Thymus (tissue), 11 donors: ENCODE data around the gene GRIP2. TPM values are rescaled to one million over a fixed set of nuclear protein-coding genes. Genes with fewer than 3 reads are reported as not detected.

Source experiments
- DNase-seq, 9 donors: peaks; one replicate each; pipeline ENCODE4 v3.0.0-alpha.2; 2013; ENCODE audit warnings: low spot score in 9 of 9, low read depth in 6 of 9, missing footprints in 1 of 9
- H3K27ac ChIP-seq, 2 donors: one replicate each; pipeline ENCODE4 v1.5.1; 2013; ENCODE audit warnings: control low read depth in 1 of 2, low read depth in 1 of 2, low read length in 1 of 2, mild to moderate bottlenecking in 1 of 2, moderate library complexity in 1 of 2
- H3K27me3 ChIP-seq, 2 donors: one replicate each; pipeline ENCODE4 v1.5.1; 2013; ENCODE audit warnings: low read length in 1 of 2; ENCODE audit not compliant: control insufficient read depth in 2 of 2, insufficient read depth in 1 of 2
- H3K36me3 ChIP-seq, 2 donors: one replicate each; pipeline ENCODE4 v1.5.1; 2013; ENCODE audit warnings: low read length in 1 of 2, mild to moderate bottlenecking in 1 of 2, moderate library complexity in 1 of 2; ENCODE audit not compliant: control insufficient read depth in 2 of 2, insufficient read depth in 2 of 2
- H3K4me1 ChIP-seq, 2 donors: one replicate each; pipeline ENCODE4 v1.5.1; 2013; ENCODE audit warnings: low read length in 2 of 2; ENCODE audit not compliant: control insufficient read depth in 2 of 2, insufficient read depth in 2 of 2
- H3K4me3 ChIP-seq, 2 donors: one replicate each; pipeline ENCODE4 v1.5.1; 2013; ENCODE audit warnings: low read length in 2 of 2, control low read depth in 1 of 2, mild to moderate bottlenecking in 1 of 2
- H3K9me3 ChIP-seq, 2 donors: one replicate each; pipeline ENCODE4 v1.5.1; 2013; ENCODE audit warnings: low read length in 1 of 2, mild to moderate bottlenecking in 1 of 2; ENCODE audit not compliant: control insufficient read depth in 2 of 2, insufficient read depth in 1 of 2
- WGBS: extraction: QIAGEN DNeasy Blood & Tissue Kit; methylation state at CpG from one replicate; pipeline ENCODE4 v1.1.7; 2013; 5-methylcytosine and 5-hydroxymethylcytosine counted together
- polyA plus RNA-seq: library from polyadenylated mRNA; stranded (reverse); fragments of 200-250 nt; gene quantifications from one replicate; pipeline ENCODE4 v1.2.3, GENCODE V29; 2013
- total RNA-seq: library from RNA; stranded (reverse); fragments of 120-200 nt; gene quantifications from one replicate; pipeline ENCODE4 v1.2.4, GENCODE V29; 2013
- donor health status: healthy.

The GRIP2 gene
- total and polyA plus RNA-seq, 2 donors = 0.14 to 0.37 TPM

DNA sequence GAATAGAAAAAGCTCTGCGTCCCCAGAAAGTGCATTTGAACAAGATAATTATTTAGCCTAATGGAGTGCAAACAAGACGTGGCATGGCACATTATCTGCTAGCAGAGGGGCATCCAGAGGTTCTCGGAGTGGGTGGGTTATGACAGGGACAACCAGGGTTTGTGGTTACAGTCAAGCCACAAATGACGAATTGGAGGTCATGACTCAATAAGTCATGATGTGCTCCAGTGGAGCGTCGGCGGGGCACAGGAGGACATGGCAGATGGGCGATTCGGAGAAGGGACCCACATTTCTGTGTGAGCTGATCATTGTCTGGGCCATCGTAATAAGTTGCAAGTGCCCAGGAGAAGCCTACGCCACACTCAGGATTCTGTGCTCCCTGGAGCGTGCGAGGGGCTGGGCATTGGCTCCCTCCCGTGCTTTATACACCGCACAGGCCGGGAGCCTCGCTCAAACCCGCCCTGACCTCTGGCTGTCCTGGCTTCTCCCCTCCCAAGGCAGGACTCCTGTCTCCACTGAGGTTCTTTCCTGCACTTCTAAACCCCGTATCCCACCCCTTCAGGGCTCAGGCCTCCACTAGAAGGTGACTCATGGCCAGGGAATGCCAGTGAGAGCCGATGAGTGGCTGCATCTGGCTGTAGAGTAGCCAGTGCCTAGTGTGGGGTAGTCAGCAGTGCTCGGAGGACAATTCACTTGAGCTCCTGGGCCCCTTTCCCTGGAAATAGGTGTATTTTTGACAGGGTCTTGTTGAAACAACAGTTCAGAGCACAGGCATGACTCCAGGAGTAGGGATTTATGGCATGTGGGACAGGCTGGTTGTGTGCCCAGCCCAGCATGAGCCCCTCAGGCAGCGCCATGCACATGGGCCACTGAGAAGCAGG lies 67.4 kb downstream of the GRIP2 start:
- no peaks in the 10 kb centered on the region for H3K27me3 ChIP-seq
- no peaks in the 10 kb centered on the region for H3K4me1 ChIP-seq
- peaks cover 30 to 47% of the 10 kb centered on the region in 2 donors for H3K36me3 ChIP-seq
- no peak overlapping the region for H3K27ac ChIP-seq
- H3K9me3 ChIP-seq = no peaks in the 10 kb centered on the region
- H3K4me3 ChIP-seq = no peak overlapping the region
- DNase-seq = no peak
- 96% methylated on average over 22 of the region's 22 CpGs for WGBS

DNA sequence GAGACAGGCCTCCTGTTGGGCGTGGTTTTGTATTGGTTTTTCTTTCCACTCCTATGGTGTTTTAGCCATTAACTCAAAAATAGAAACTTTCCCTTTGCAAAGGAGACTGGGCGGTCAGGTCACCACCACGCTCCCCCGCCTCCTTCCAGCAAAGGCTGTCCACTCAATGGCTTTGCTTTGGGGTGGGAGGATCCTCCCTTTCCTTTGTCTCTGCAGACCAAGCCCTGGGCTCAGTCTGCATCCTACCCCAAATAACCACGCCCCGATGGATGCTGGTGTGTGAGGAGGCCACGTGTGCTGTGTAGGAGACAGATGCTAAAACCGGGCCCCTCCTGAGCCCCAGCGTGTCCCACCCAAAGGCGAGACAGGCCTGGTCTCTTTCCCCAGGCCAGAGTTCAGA lies 68.5 kb downstream of the GRIP2 start:
- Histone ChIP-seq H3K27me3 (no peaks in the 10 kb centered on the region), H3K4me1 (no peaks in the 10 kb centered on the region), H3K4me3 (no peak overlapping the region), H3K36me3 (peaks cover 26 to 37% of the 10 kb centered on the region in 2 donors), H3K27ac (no peak overlapping the region), H3K9me3 (no peaks in the 10 kb centered on the region)
- no peak for DNase-seq
- WGBS = 99% methylated on average over 10 of the region's 10 CpGs

DNA sequence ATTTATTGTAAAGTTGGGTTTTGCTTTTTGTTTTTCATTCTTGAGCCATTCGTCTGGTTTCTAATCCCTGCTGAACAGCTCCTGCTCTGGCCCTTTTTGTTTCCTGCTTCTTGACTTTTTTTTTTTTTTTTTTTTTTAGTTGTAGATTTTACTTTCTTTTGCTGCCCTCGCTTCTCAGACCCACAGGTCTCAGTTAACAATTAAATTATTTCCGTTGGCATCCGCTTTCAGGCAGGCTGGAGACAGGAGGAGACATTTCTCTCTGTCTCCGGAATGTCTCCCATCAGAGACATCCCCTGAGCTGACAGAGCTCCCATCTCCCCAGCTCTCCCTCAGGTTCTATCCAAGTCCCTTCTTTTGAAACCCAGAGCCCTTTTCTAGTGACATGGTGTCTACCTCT lies 69.1 kb downstream of the GRIP2 start:
- no peak overlapping the region for H3K27ac ChIP-seq
- peaks cover 30 to 37% of the 10 kb centered on the region in 2 donors for H3K36me3 ChIP-seq

DNA sequence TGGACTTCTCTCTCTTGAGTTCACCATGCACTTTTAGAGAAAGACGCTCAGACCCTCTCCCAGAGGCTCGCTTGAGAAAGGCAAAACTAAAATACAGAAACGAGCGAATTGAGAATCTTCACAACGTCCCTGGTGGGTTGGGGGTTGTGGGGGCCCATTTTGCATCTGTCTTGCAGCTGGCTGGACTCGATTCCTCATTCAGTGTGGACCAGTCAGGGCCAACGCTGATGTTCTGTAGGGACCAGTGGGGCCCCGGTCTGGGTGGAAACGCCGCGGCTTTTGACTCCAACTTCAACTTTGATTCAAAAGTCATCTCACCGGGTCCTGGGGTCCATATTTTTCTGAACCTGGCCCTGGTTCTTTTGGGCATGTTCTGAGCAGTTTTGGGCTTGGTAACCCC lies 69.7 kb downstream of the GRIP2 start:
- H3K27me3 ChIP-seq = no peaks in the 10 kb centered on the region
- 98% methylated on average over 12 of the region's 12 CpGs for WGBS
- H3K4me1 ChIP-seq = no peaks in the 10 kb centered on the region
- no peak for DNase-seq
- H3K27ac ChIP-seq = no peak overlapping the region
- H3K4me3 ChIP-seq = no peak overlapping the region
- H3K36me3 ChIP-seq = peaks cover 30 to 37% of the 10 kb centered on the region in 2 donors
- no peaks in the 10 kb centered on the region for H3K9me3 ChIP-seq

More for the DNA sequence above, 69.1 kb downstream of the GRIP2 start:
- H3K4me1 ChIP-seq = no peaks in the 10 kb centered on the region
- 95% methylated on average over 5 of the region's 5 CpGs for WGBS
- H3K27me3 ChIP-seq = no peaks in the 10 kb centered on the region
- no peak for DNase-seq
- H3K4me3 ChIP-seq = no peak overlapping the region
- no peaks in the 10 kb centered on the region for H3K9me3 ChIP-seq

DNA sequence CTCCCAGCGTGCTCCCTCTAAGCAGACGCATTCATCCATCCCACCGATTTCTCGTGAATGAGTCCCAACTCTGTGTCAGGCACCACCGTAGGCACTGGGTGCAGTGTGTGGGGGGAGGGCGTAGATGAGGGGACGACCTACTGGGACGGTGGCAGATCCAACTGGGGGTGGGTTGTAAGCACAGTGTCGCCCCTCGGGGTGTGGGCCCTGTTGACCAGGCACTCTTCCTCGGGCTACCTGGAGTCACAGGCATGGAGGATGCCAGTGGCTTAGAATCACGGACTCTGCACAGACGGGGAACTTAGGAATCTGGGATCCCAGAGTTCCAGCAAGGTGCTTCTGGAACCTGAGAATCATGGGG lies 71.5 kb downstream of the GRIP2 start:
- H3K9me3 ChIP-seq = no peaks in the 10 kb centered on the region
- 96% methylated on average over 13 of the region's 13 CpGs for WGBS
- peaks cover 42 to 48% of the 10 kb centered on the region in 2 donors for H3K36me3 ChIP-seq
- H3K4me3 ChIP-seq = no peak overlapping the region
- H3K27me3 ChIP-seq = no peaks in the 10 kb centered on the region
- no peak for DNase-seq
- H3K4me1 ChIP-seq = no peaks in the 10 kb centered on the region
- H3K27ac ChIP-seq = no peak overlapping the region

DNA sequence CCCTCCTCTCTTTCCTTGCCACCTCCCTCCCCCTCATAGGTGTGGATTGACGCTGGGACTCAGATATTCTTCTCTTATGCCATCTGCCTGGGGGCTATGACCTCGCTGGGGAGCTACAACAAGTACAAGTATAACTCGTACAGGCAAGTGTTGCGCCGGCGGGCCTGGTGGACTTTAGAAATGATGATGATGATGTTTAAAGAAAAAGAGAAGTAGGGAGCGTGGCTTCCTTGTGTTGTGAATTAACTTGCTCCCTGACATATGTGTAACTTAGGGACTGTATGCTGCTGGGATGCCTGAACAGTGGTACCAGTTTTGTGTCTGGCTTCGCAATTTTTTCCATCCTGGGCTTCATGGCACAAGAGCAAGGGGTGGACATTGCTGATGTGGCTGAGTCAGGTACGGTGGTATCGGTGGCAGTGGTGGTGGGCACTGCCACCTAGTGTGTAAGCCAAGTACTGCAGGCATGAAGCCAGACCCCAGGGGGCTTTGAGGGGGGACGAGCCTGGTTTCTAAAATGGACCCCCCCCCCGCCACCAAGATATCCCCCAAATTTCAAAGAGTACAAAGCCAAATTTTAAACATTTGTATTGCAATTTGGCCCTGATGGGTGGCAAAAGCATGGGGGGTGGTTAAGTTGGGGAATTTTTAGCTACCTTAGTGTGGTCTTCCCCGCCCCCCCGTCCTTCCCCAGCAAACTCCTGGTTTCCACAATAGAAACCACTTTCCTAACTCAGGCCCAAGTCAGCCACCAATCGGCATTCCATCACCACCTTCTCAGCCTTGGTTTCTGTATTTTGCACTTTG lies 72.1 kb downstream of the GRIP2 start:
- H3K27me3 ChIP-seq = no peaks in the 10 kb centered on the region
- 75% methylated on average over 15 of the region's 15 CpGs for WGBS
- no peaks in the 10 kb centered on the region for H3K4me1 ChIP-seq
- H3K9me3 ChIP-seq = no peaks in the 10 kb centered on the region
- H3K36me3 ChIP-seq = peaks cover 43 to 53% of the 10 kb centered on the region in 2 donors
- no peak overlapping the region for H3K27ac ChIP-seq
- H3K4me3 ChIP-seq = no peak overlapping the region
- peak in 7 of 9 donors; percentile 10 to 49 (median 25) for DNase-seq

DNA sequence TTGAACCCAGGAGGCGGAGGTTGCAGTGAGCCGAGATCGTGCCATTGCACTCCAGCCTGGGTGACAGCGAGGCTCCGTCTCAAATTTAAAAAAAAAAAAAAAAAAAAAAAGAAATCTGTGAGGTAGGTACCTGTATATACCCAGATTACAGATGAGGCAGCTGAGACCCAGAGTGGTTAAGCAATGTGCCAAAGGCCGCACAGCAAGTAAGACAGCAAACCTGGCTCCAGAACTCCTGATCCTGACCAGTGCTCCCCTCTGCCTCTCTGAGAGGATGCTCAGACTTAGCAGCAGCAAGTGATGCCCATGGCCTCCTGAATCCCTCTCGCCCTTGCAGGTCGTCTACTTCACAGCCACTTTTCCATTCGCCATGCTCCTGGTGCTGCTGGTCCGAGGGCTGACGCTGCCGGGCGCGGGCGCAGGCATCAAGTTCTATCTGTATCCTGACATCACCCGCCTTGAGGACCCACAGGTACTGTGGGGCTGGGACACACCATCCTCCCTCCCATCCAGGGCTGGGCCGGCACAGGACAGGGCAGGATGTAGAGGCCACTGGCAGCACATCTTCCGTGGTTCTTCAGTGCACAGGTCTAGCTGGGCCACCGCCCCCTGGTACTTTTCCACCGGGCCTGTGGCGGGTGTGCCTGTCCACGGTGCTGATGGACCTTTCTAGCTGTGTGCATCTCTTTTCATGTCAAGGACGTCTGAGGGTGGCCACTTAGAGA lies 73.8 kb downstream of the GRIP2 start:
- DNase-seq = no peak
- Histone ChIP-seq H3K27ac (no peak overlapping the region), H3K36me3 (peaks cover 45 to 50% of the 10 kb centered on the region in 2 donors), H3K27me3 (no peaks in the 10 kb centered on the region), H3K4me1 (no peaks in the 10 kb centered on the region), H3K9me3 (no peaks in the 10 kb centered on the region), H3K4me3 (no peak overlapping the region)
- 99% methylated on average over 23 of the region's 23 CpGs for WGBS

DNA sequence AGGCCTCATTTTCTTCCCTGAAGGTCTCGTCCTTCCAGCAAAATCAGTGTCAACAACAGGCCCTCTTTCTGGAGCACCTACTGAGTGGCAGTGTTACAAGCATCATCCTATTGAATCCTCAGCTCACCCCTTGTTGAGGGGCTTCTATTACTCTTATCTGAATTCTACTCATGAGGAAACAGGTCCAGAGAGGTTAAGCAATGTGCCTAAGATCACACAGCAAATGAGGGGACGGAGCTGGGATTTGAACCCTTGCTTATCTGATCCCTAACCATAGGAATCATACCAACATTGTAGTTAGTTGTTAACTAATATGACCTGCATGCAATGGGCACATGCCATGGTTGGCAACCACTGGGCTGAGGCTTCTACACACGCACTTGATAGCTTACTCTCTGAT lies 74.7 kb downstream of the GRIP2 start:
- Histone ChIP-seq H3K4me1 (no peaks in the 10 kb centered on the region), H3K27me3 (no peaks in the 10 kb centered on the region), H3K36me3 (peaks cover 48 to 52% of the 10 kb centered on the region in 2 donors), H3K4me3 (no peak overlapping the region), H3K9me3 (no peaks in the 10 kb centered on the region), H3K27ac (no peak overlapping the region)
- 95% methylated on average over 3 of the region's 3 CpGs for WGBS
- DNase-seq = no peak
